Neuronal stem cell (in vitro differentiated cells): ENCODE results near the gene ANLN.

Experiments used
- DNase-seq: peaks from one replicate; pipeline ENCODE4 v3.0.0-alpha.2; 2013; ENCODE audit warnings: low spot score
- H2AFZ ChIP-seq: one replicate; pipeline ENCODE4 v1.6.1; 2013; ENCODE audit warnings: mild to moderate bottlenecking, low read length, inconsistent platforms
- H2AK5ac ChIP-seq: 2 replicates; pipeline ENCODE4 v1.6.1; 2013; ENCODE audit warnings: low read depth, mild to moderate bottlenecking, inconsistent platforms, low read length, moderate library complexity, mixed read lengths
- H2BK120ac ChIP-seq: 2 replicates; pipeline ENCODE4 v1.6.1; 2013; ENCODE audit warnings: low read depth, mild to moderate bottlenecking, inconsistent platforms, low read length, moderate library complexity, mixed read lengths
- H2BK12ac ChIP-seq: one replicate; pipeline ENCODE4 v1.6.1; 2013; ENCODE audit warnings: low read length, inconsistent platforms
- H2BK15ac ChIP-seq: 2 replicates; pipeline ENCODE4 v1.6.1; 2013; ENCODE audit warnings: mild to moderate bottlenecking, low read length, inconsistent platforms, mixed read lengths
- H2BK5ac ChIP-seq: one replicate; pipeline ENCODE4 v1.6.1; 2013; ENCODE audit warnings: inconsistent platforms, mild to moderate bottlenecking, low read length, moderate library complexity
- H3K14ac ChIP-seq: one replicate; pipeline ENCODE4 v1.6.1; 2013; ENCODE audit warnings: low read length, inconsistent platforms
- H3K18ac ChIP-seq: 2 replicates; pipeline ENCODE4 v1.6.1; 2013; ENCODE audit warnings: low read length, inconsistent platforms
- H3K23ac ChIP-seq: 2 replicates; pipeline ENCODE4 v1.6.1; 2013; ENCODE audit warnings: low read depth, mild to moderate bottlenecking, mixed read lengths, low read length, inconsistent platforms; ENCODE audit not compliant: poor library complexity
- H3K27ac ChIP-seq: replicated peaks from 3 replicates; pipeline ENCODE4 v1.5.1; 2013; ENCODE audit warnings: low read length, inconsistent platforms
- H3K27me3 ChIP-seq, 3 experiments: 2 replicates each; pipeline ENCODE4 v1.6.1; 2013; ENCODE audit warnings: low read length in 3 of 3, mild to moderate bottlenecking in 2 of 3, inconsistent platforms in 1 of 3, low read depth in 1 of 3, mixed read lengths in 1 of 3, moderate library complexity in 1 of 3; ENCODE audit not compliant: control insufficient read depth in 3 of 3, insufficient read depth in 3 of 3
- H3K36me3 ChIP-seq, 2 donors: replicated peaks in 1 of 2; 2 replicates each; pipeline ENCODE4 v1.6.1; 2013; ENCODE audit warnings: low read length in 2 of 2; ENCODE audit not compliant: control insufficient read depth in 2 of 2, insufficient read depth in 2 of 2
- H3K4ac ChIP-seq: 2 replicates; pipeline ENCODE4 v1.6.1; 2013; ENCODE audit warnings: inconsistent platforms, mild to moderate bottlenecking, low read length, moderate library complexity
- H3K4me1 ChIP-seq, 2 donors: 1 replicate in 1 of 2; 2 replicates in 1 of 2; pipeline ENCODE4 v1.6.1; 2013; ENCODE audit warnings: low read length in 2 of 2, low read depth in 1 of 2; ENCODE audit not compliant: control insufficient read depth in 2 of 2, insufficient read depth in 1 of 2
- H3K4me2 ChIP-seq: one replicate; pipeline ENCODE4 v1.6.1; 2013; ENCODE audit warnings: mild to moderate bottlenecking, low read length, inconsistent platforms; ENCODE audit not compliant: insufficient read depth, poor library complexity, severe bottlenecking
- H3K4me3 ChIP-seq, 2 donors: 2 replicates each; pipeline ENCODE4 v1.5.1; 2013; ENCODE audit warnings: low read length in 2 of 2, mild to moderate bottlenecking in 2 of 2, inconsistent platforms in 1 of 2, moderate library complexity in 1 of 2
- H3K79me1 ChIP-seq: one replicate; pipeline ENCODE4 v1.6.1; 2013; ENCODE audit warnings: low read depth, mild to moderate bottlenecking, inconsistent platforms, low read length, moderate library complexity
- H3K9ac ChIP-seq: one replicate; pipeline ENCODE4 v1.6.1; 2013; ENCODE audit warnings: mild to moderate bottlenecking, low read depth, low read length, inconsistent platforms; ENCODE audit not compliant: poor library complexity
- H3K9me3 ChIP-seq, 2 donors: replicated peaks in 1 of 2; 2 replicates each; pipeline versions ENCODE3 to v1.6.1; 2013; ENCODE audit warnings: low read length in 2 of 2, mild to moderate bottlenecking in 2 of 2, inconsistent platforms in 1 of 2, low read depth in 1 of 2, mixed read lengths in 1 of 2, moderate library complexity in 1 of 2; ENCODE audit not compliant: control insufficient read depth in 2 of 2, insufficient read depth in 1 of 2
- H4K8ac ChIP-seq: one replicate; pipeline ENCODE4 v1.6.1; 2013; ENCODE audit warnings: low read depth, mild to moderate bottlenecking, inconsistent platforms, low read length, moderate library complexity
- H4K91ac ChIP-seq: one replicate; pipeline ENCODE4 v1.6.1; 2013; ENCODE audit warnings: low read length, low read depth, mild to moderate bottlenecking, inconsistent platforms; ENCODE audit not compliant: poor library complexity
- WGBS, 2 donors: extraction: QIAGEN DNeasy Blood & Tissue Kit; methylation state at CpG; one replicate each; pipeline ENCODE4 v1.1.7; 2013; ENCODE audit warnings: missing lambda C conversion rate in 2 of 2, mixed read lengths in 1 of 2; ENCODE audit not compliant: insufficient read length in 2 of 2, insufficient replicate concordance in 1 of 2; ENCODE audit errors: extremely low coverage in 2 of 2; 5-methylcytosine and 5-hydroxymethylcytosine counted together

The ANLN gene

DNA sequence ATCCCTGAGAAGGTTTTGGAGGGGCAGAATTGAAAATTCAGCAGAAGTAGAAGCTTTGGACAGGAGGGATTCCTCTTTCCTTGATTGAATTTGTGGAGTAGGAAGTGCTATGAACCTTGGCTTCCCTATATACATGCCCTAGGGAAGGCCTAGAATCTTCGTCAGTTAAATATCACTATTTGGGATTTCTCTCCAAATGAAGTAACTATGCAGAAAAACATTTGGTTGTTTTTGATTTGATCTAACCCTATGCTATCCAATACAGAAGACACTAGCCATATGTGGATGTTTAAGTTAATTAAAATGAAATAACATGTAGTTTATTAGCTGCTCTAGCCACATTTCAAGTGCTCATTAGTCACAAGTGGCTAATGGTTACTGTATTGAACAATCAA is 15.7 kb downstream of the ANLN start:
- Histone ChIP-seq H3K18ac (no peak overlapping the region), H2BK15ac (no peak overlapping the region), H3K4me1 (no peaks in the 10 kb centered on the region), H3K9ac (no peak overlapping the region), H3K27me3 (no peaks in the 10 kb centered on the region), H3K23ac (no peak overlapping the region), H3K79me1 (no peaks in the 10 kb centered on the region), H2AK5ac (no peak overlapping the region), H3K9me3 (no peaks in the 10 kb centered on the region), H2BK12ac (no peak overlapping the region), H4K8ac (no peak overlapping the region), H4K91ac (no peak overlapping the region), H3K4me3 (no peak overlapping the region), H3K36me3 (peaks cover 24 to 92% of the 10 kb centered on the region in 2 donors), H3K14ac (no peak overlapping the region), H2BK120ac (no peak overlapping the region), H3K27ac (no peak overlapping the region), H2BK5ac (no peak overlapping the region), H2AFZ (no peak overlapping the region), H3K4ac (no peak overlapping the region), H3K4me2 (no peak overlapping the region)
- DNase-seq, result no peak
- no CpG with 5 or more reads among the region's 1 CpG for WGBS, 2 donors

DNA sequence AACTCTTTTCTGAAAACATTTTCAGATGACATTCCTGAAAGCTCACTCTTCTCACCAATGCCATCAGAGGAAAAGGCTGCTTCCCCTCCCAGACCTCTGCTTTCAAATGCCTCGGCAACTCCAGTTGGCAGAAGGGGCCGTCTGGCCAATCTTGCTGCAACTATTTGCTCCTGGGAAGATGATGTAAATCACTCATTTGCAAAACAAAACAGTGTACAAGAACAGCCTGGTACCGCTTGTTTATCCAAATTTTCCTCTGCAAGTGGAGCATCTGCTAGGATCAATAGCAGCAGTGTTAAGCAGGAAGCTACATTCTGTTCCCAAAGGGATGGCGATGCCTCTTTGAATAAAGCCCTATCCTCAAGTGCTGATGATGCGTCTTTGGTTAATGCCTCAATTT is 16.5 kb downstream of the ANLN start:
- WGBS, 2 donors, result no CpG with 5 or more reads among the region's 5 CpGs
- no peaks in the 10 kb centered on the region for H3K4me1 ChIP-seq
- H3K4me3 ChIP-seq, result no peak overlapping the region
- H2AK5ac ChIP-seq, result no peak overlapping the region
- no peak overlapping the region for H3K18ac ChIP-seq
- no peak overlapping the region for H3K27ac ChIP-seq
- H3K79me1 ChIP-seq, result no peaks in the 10 kb centered on the region
- no peak overlapping the region for H2BK120ac ChIP-seq
- no peak overlapping the region for H3K4me2 ChIP-seq
- DNase-seq, result no peak
- H2AFZ ChIP-seq, result no peak overlapping the region
- no peaks in the 10 kb centered on the region for H3K9me3 ChIP-seq
- H2BK15ac ChIP-seq, result no peak overlapping the region
- H3K23ac ChIP-seq, result no peak overlapping the region
- H3K9ac ChIP-seq, result no peak overlapping the region
- no peaks in the 10 kb centered on the region for H3K27me3 ChIP-seq
- no peak overlapping the region for H3K14ac ChIP-seq
- H4K8ac ChIP-seq, result no peak overlapping the region
- H3K36me3 ChIP-seq, result peaks cover 27 to 92% of the 10 kb centered on the region in 2 donors
- no peak overlapping the region for H3K4ac ChIP-seq
- no peak overlapping the region for H2BK12ac ChIP-seq
- H4K91ac ChIP-seq, result no peak overlapping the region
- H2BK5ac ChIP-seq, result no peak overlapping the region

DNA sequence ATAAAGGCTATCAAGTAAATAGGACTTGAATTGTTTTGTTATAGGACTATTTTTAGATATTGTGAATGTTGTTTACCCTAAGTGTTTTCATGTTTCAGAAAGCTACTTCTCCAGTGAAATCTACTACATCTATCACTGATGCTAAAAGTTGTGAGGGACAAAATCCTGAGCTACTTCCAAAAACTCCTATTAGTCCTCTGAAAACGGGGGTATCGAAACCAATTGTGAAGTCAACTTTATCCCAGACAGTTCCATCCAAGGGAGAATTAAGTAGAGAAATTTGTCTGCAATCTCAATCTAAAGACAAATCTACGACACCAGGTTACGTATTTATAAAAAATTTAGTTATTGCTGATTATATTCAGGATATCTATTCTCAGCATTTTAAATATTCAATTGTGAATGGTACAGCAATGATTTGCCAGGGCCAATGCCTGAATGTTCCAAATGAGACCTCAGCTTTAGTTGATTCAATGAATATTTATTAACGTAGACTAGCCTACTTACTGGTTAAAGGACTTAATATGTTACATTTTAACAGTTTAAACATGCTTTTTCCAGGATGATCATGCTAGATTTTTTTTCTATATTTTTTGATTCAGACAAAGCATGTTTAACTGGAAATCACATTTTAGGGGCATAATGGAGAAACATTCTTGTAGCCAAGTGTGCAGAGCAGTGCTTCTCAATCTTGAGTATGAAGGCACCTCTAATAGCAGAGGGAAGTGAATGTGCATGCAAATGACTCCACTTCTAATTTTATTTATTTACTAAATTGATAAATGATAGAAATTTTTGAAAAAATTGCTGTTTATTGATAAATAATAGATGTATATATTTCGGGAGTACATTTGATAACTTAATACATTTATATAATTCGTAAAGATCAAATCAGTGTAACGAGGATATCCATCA is 18.2 kb downstream of the ANLN start:
- no peak overlapping the region for H2BK15ac ChIP-seq
- no peaks in the 10 kb centered on the region for H3K27me3 ChIP-seq
- H3K4ac ChIP-seq, result no peak overlapping the region
- H3K4me2 ChIP-seq, result no peak overlapping the region
- WGBS, 2 donors, result no CpG with 5 or more reads among the region's 8 CpGs
- no peak overlapping the region for H2AK5ac ChIP-seq
- H3K9ac ChIP-seq, result no peak overlapping the region
- no peak overlapping the region for H2BK120ac ChIP-seq
- H3K27ac ChIP-seq, result no peak overlapping the region
- no peak overlapping the region for H4K8ac ChIP-seq
- H2BK12ac ChIP-seq, result no peak overlapping the region
- no peak overlapping the region for H3K18ac ChIP-seq
- no peaks in the 10 kb centered on the region for H3K79me1 ChIP-seq
- no peak overlapping the region for H2BK5ac ChIP-seq
- H4K91ac ChIP-seq, result no peak overlapping the region
- no peak overlapping the region for H3K23ac ChIP-seq
- H3K9me3 ChIP-seq, result no peaks in the 10 kb centered on the region
- no peak overlapping the region for H3K14ac ChIP-seq
- H3K36me3 ChIP-seq, result peaks cover 34 to 98% of the 10 kb centered on the region in 2 donors
- no peak overlapping the region for H3K4me3 ChIP-seq
- H2AFZ ChIP-seq, result no peak overlapping the region
- no peaks in the 10 kb centered on the region for H3K4me1 ChIP-seq
- no peak for DNase-seq

- Histone ChIP-seq H3K4ac (no peak overlapping the region), H2BK15ac (no peak overlapping the region), H4K8ac (no peak overlapping the region), H3K4me2 (no peak overlapping the region), H3K36me3 (peaks cover 34 to 98% of the 10 kb centered on the region in 2 donors), H4K91ac (no peak overlapping the region), H2AK5ac (no peak overlapping the region), H3K27me3 (no peaks in the 10 kb centered on the region), H3K27ac (no peak overlapping the region), H3K18ac (no peak overlapping the region), H3K9ac (no peak overlapping the region), H2BK5ac (no peak overlapping the region), H2BK120ac (no peak overlapping the region), H3K4me3 (no peak overlapping the region), H3K14ac (no peak overlapping the region), H3K9me3 (no peaks in the 10 kb centered on the region), H3K4me1 (no peaks in the 10 kb centered on the region), H2BK12ac (no peak overlapping the region), H2AFZ (no peak overlapping the region), H3K79me1 (no peaks in the 10 kb centered on the region), H3K23ac (no peak overlapping the region)
- no peak for DNase-seq
- WGBS, 2 donors, result no CpG with 5 or more reads among the region's 2 CpGs
Observed at GRCh38 chr7:36408589-36408988, 18.9 kb downstream of the ANLN start.
